GM19193 (cell line): ENCODE data around the gene TPBG.

Experiments used
- POLR2A ChIP-seq: IDR thresholded peaks from 4 replicates; pipeline ENCODE4 v1.6.1; 2011; ENCODE audit not compliant: insufficient read depth, insufficient read length; ENCODE audit errors: extremely low read depth

TPBG gene

GRCh38 chr6:82367704-82368103 is 4.1 kb downstream of the TPBG start:
- TF ChIP-seq POLR2A, result no peak

GRCh38 chr6:82370788-82371187 is 7.2 kb downstream of the TPBG start:
- no peak for TF ChIP-seq POLR2A

- no peak for TF ChIP-seq POLR2A
Observed at GRCh38 chr6:82371799-82372546, 8.4 kb downstream of the TPBG start.

- no peak for TF ChIP-seq POLR2A
Observed at GRCh38 chr6:82372656-82373055, 9.0 kb downstream of the TPBG start.

- TF ChIP-seq POLR2A, result no peak
Observed at GRCh38 chr6:82374516-82374915, 10.9 kb downstream of the TPBG start.

- no peak for TF ChIP-seq POLR2A
Observed at GRCh38 chr6:82376636-82377035, 13.0 kb downstream of the TPBG start.

- no peak for TF ChIP-seq POLR2A
Observed at GRCh38 chr6:82380566-82381185, 17.1 kb downstream of the TPBG start.

GRCh38 chr6:82381278-82381677 is 17.7 kb downstream of the TPBG start:
- no peak for TF ChIP-seq POLR2A

- TF ChIP-seq POLR2A, result no peak
Observed at GRCh38 chr6:82385102-82385501, 21.5 kb downstream of the TPBG start.

- no peak for TF ChIP-seq POLR2A
Observed at GRCh38 chr6:82385546-82385945, 21.9 kb downstream of the TPBG start.

GRCh38 chr6:82385961-82386360 is 22.3 kb downstream of the TPBG start:
- TF ChIP-seq POLR2A, result no peak

GRCh38 chr6:82396964-82397751 is 33.5 kb downstream of the TPBG start:
- TF ChIP-seq POLR2A, result no peak

- no peak for TF ChIP-seq POLR2A
Observed at GRCh38 chr6:82397962-82398692, 34.5 kb downstream of the TPBG start.

- TF ChIP-seq POLR2A, result no peak
Observed at GRCh38 chr6:82408952-82409431, 45.4 kb downstream of the TPBG start.

- no peak for TF ChIP-seq POLR2A
Observed at GRCh38 chr6:82410151-82410648, 46.6 kb downstream of the TPBG start.
